ENCODE data around the gene CLCF1. TPM values are rescaled to one million over a fixed set of nuclear protein-coding genes. Genes with fewer than 3 reads are reported as not detected.

The CLCF1 gene
- total RNA-seq, 1 donor from 2014 or later, result 0.68 TPM

DNA sequence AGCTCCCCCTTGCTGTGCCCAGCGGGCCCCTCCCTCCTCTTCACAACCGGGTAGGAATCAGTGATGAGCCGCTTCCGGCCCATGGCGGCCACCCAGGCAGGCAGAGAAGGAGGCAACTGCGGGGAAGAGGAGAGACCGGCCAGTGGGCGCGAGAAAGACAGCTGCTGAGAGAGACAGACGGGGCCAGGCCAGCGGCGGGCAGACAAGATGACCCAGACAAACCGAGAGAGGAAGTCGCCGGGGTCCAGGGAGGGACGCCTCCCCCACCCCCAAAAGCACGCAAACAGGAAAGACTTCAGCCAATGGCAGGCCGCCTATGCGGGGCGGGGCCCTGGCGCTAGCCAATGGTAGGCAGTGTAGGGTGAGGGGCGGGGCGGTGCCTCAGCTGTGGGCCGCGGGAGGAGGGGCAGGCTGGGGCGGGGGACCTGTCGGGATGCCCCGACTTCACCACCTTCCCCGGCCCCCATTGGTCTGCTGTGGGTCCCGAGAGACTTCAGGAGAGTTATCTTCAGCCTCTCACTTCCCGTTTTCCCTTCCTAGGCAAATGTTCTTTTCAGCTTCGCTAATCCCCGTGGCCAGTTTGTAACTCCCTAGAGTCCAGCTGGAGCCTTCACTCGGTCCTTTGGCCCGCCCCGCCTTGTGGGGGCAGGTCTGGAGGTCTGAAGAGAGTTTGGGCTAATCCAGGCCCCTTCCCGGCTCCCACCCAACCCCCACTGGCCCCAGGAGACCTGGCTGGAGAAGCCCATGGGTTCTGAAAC, 19.9 kb downstream of the CLCF1 start, which contains the start of gene POLD4:
POLD4 (minus strand) TSS at position 230 of the 758 bp plus-strand sequence; CDS start at position 83, 147 bp downstream.
- no peaks in the 10 kb centered on the region for H3K36me3 Mint-ChIP-seq (ENCODE audit: low read depth)
- TF ChIP-seq, protein P1, sequence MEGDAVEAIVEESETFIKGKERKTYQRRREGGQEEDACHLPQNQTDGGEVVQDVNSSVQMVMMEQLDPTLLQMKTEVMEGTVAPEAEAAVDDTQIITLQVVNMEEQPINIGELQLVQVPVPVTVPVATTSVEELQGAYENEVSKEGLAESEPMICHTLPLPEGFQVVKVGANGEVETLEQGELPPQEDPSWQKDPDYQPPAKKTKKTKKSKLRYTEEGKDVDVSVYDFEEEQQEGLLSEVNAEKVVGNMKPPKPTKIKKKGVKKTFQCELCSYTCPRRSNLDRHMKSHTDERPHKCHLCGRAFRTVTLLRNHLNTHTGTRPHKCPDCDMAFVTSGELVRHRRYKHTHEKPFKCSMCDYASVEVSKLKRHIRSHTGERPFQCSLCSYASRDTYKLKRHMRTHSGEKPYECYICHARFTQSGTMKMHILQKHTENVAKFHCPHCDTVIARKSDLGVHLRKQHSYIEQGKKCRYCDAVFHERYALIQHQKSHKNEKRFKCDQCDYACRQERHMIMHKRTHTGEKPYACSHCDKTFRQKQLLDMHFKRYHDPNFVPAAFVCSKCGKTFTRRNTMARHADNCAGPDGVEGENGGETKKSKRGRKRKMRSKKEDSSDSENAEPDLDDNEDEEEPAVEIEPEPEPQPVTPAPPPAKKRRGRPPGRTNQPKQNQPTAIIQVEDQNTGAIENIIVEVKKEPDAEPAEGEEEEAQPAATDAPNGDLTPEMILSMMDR (conservative IDR thresholded peaks at IDR 0.05), result no peak
- H3K4me3 Mint-ChIP-seq, result peak within 1 kb of the TSS; percentile 92
- H3K9me3 Mint-ChIP-seq, result no peaks in the 10 kb centered on the region
- H3K27ac Mint-ChIP-seq (ENCODE audit: unreplicated experiment), result peak within 1 kb of the TSS; percentile 73
- H3K27me3 Mint-ChIP-seq (ENCODE audit: low read depth), result no peaks in the 10 kb centered on the region
- DNase-seq (ENCODE audit: low read depth, low spot score), result peak; percentile 89
- H3K4me1 Mint-ChIP-seq, result peaks cover 35% of the 10 kb centered on the region

DNA sequence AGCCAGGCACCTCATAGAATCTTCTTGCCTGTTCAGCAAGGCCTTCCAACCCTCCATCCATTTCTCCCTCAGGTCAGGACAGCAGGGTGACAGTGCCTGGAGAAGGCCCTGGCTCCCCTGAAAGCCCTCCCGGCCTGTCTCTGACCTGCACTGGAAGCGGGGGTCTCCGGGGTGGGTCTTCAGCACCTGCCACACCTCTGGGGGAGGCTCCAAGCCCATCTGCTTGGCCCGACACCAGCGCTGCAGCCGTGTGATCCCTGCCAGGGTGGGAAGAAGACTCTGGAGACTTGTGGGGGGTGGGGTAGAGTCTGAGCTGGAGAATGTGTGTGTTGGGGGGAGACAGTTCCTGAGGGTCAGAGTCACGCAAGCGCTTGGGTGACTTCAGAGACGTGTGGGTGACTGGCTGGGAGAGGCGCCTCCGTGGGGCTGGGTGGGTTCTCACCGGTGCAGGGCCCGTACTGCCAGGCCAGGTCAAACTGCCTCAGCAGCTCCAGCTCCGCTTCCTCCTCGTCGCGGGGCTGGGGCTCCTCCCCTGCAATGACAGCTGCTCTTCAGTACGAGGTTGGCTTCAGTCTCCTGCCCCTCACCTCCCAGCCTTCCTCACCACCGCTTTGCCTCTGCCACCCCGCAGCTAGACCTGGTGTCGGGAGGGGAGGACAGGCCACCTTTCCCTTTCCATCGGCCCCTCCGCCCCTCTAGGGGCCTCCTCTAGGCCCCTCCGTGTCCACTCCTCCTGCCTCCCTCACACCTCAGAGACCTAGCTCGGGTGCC, 20.7 kb downstream of the CLCF1 start:
- Mint-ChIP-seq H3K4me1 (peaks cover 35% of the 10 kb centered on the region), H3K36me3 (ENCODE audit: low read depth) (no peaks in the 10 kb centered on the region), H3K27me3 (ENCODE audit: low read depth) (no peaks in the 10 kb centered on the region), H3K9me3 (no peaks in the 10 kb centered on the region), H3K27ac (ENCODE audit: unreplicated experiment) (peak overlapping the region; percentile 73), H3K4me3 (peak overlapping the region; percentile 92)
- TF ChIP-seq, protein P1 (conservative IDR thresholded peaks at IDR 0.05), result no peak
- no peak for DNase-seq (ENCODE audit: low read depth, low spot score)

DNA sequence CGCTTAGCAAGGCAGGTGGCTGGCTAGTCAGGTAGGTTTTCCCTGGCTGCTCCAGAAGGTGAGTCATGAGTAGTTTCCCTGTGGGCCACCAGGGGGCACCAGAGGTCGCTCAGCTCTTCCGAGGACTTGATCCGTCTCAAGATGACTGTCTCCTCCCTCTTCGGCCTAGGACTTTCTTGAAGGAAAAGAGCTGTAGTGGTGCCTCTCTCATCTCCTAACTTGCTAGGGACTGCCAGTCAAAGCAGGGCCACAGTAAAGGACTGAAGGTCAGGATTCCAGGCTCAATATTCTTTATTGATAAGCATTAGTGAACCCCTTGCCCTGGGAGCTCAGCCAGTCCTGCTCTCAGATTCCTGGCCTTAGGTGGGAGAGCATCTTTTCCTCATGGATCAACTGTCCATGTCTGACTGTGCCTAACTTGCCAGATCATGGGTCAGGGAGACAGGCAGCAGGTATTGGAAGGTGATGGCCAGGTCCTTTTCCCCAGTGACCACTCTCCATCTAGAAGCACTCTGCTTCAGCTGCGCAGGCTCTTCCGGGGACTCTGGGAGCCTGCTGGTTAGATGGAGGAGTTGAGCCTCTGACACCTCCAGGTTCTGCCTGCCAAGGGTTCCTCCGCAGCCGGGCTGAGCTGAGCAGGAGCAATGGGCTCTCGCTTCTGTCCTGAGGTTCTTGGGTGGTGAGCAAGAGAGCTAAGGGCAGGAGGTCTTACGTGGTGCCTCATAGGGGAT, 22.0 kb downstream of the CLCF1 start:
- TF ChIP-seq, protein P1 (conservative IDR thresholded peaks at IDR 0.05), result peak; percentile 94
- H3K4me1 Mint-ChIP-seq, result peaks cover 24% of the 10 kb centered on the region
- H3K36me3 Mint-ChIP-seq (ENCODE audit: low read depth), result no peaks in the 10 kb centered on the region
- DNase-seq (ENCODE audit: low read depth, low spot score), result peak; percentile 44
- no peak overlapping the region for H3K27ac Mint-ChIP-seq (ENCODE audit: unreplicated experiment)
- H3K27me3 Mint-ChIP-seq (ENCODE audit: low read depth), result no peaks in the 10 kb centered on the region
- no peaks in the 10 kb centered on the region for H3K9me3 Mint-ChIP-seq
- H3K4me3 Mint-ChIP-seq, result peak overlapping the region; percentile 81

DNA sequence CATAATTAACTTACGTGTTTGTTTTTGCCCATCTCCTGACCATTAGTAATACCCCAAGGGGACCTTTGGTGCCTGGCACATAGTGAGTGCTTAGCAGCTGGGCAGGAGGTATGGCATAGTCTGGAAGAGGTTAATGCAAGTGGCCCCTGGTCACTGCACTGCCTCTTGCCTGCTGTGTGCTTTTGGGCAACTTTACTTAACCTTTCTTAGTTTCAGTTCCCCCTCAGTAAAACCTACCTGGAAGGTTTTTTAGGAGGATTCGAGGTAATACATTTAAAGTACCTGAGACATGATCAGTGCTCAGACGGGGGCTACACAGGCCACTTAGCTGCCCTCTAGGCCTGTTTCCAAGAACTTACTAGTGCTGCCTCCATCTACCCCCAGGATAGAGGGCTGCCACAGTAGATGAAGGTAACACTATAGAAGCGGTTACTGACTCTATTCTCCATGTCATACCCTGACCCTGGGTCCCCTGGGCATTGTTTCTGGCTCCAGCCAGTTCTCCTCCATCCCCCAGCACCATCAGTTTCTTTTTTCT, 23.4 kb downstream of the CLCF1 start:
- Mint-ChIP-seq H3K27ac (ENCODE audit: unreplicated experiment) (no peak overlapping the region), H3K4me1 (peaks cover 24% of the 10 kb centered on the region), H3K4me3 (no peak overlapping the region), H3K27me3 (ENCODE audit: low read depth) (no peaks in the 10 kb centered on the region), H3K9me3 (no peaks in the 10 kb centered on the region), H3K36me3 (ENCODE audit: low read depth) (no peaks in the 10 kb centered on the region)
- no peak for DNase-seq (ENCODE audit: low read depth, low spot score)
- TF ChIP-seq, protein P1 (conservative IDR thresholded peaks at IDR 0.05), result no peak

DNA sequence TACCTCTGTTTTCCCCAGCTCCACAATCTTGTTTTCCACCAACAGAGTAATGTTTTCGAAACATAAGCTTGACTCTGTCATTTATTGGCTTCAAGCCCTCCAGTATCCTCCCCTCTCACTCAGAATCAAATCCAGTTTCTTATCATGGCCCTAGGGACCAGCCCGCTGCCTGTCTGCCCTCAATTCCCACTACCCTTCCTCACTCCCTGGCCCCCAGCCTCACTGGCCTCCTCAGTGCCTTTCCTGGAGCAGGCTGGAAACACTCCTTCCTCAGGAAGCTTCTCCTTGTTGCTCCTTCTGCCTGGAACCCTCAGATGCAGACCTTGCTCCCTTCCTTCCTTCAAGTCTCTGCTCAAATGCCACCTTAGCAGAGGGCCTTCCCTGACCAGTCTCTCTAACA, 23.9 kb downstream of the CLCF1 start:
- TF ChIP-seq, protein P1 (conservative IDR thresholded peaks at IDR 0.05), result no peak
- Mint-ChIP-seq H3K4me3 (no peak overlapping the region), H3K36me3 (ENCODE audit: low read depth) (no peaks in the 10 kb centered on the region), H3K9me3 (no peaks in the 10 kb centered on the region), H3K27me3 (ENCODE audit: low read depth) (no peaks in the 10 kb centered on the region), H3K27ac (ENCODE audit: unreplicated experiment) (no peak overlapping the region), H3K4me1 (peaks cover 20% of the 10 kb centered on the region)
- no peak for DNase-seq (ENCODE audit: low read depth, low spot score)
